HG02943 (cell line): ENCODE data around the gene TSHZ3.

Experiments used
- ATAC-seq: cut with Tn5 transposase; IDR thresholded peaks from one replicate; pipeline ENCODE4 v1.9.1; 2021; ENCODE audit warnings: mild to moderate bottlenecking, low read depth, moderate library complexity; ENCODE audit not compliant: unreplicated experiment

TSHZ3 gene, protein sequence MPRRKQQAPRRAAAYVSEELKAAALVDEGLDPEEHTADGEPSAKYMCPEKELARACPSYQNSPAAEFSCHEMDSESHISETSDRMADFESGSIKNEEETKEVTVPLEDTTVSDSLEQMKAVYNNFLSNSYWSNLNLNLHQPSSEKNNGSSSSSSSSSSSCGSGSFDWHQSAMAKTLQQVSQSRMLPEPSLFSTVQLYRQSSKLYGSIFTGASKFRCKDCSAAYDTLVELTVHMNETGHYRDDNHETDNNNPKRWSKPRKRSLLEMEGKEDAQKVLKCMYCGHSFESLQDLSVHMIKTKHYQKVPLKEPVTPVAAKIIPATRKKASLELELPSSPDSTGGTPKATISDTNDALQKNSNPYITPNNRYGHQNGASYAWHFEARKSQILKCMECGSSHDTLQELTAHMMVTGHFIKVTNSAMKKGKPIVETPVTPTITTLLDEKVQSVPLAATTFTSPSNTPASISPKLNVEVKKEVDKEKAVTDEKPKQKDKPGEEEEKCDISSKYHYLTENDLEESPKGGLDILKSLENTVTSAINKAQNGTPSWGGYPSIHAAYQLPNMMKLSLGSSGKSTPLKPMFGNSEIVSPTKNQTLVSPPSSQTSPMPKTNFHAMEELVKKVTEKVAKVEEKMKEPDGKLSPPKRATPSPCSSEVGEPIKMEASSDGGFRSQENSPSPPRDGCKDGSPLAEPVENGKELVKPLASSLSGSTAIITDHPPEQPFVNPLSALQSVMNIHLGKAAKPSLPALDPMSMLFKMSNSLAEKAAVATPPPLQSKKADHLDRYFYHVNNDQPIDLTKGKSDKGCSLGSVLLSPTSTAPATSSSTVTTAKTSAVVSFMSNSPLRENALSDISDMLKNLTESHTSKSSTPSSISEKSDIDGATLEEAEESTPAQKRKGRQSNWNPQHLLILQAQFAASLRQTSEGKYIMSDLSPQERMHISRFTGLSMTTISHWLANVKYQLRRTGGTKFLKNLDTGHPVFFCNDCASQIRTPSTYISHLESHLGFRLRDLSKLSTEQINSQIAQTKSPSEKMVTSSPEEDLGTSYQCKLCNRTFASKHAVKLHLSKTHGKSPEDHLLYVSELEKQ

DNA sequence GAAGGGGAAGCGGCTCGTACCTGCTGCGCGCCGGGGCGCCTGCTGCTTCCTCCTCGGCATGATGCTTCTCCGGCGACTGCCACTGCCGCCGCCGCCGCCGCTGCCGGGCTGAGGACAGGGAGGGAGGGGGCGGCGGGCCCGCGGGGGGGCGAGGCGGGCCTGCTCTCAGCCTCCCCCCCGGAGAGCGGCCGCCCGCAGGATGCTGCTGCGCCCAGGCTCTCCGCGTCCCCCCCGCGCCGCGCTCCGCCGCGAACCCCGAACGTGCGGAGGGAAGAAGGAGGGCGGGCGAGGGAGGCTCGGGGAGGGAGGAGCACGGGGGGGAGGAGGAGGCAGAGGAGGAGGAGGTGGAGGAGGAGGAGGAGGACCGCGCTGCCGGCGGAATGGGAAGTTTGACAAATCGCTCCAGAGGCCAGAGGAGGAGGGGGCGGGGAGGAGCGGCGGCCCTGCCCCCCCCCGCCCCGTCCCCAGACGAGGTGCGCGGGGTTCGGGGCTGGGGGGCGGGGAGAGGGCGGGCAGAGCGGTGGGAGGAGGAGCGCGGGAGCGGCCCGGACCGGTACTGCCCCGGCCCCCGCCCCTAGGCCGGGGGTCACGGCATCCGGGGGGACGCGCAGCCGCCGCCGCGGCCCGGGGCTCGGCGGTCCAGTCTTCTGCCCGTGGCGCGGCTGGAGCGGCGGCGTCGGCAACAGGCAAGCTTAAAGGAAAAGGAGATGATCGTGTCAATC lies at the start of gene TSHZ3:
Gene TSHZ3 (minus strand): TSS at position 277 of the 722 bp plus-strand sequence. CDS start 217 bp downstream, at position 60.
- no peak for ATAC-seq

DNA sequence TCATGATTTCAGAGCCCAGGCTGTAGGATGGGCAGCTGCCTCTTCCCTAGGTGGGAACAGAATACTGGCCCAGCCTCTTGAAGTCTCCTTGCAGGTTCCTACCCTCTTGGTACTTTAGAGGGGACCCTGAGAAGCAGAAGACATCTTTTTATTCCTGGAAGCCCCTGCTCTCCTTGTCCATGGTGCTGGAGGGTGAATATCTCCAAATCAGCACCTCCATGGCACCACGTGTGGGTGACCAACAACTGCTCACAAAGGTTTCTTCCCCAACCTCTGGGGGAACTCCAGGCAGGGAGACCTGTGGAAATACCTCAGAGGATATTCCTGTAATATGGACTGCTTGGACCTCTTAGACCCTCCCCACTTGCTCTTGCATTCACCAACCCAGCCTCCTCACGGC lies 48.1 kb upstream of the TSHZ3 start:
- ATAC-seq, result no peak

DNA sequence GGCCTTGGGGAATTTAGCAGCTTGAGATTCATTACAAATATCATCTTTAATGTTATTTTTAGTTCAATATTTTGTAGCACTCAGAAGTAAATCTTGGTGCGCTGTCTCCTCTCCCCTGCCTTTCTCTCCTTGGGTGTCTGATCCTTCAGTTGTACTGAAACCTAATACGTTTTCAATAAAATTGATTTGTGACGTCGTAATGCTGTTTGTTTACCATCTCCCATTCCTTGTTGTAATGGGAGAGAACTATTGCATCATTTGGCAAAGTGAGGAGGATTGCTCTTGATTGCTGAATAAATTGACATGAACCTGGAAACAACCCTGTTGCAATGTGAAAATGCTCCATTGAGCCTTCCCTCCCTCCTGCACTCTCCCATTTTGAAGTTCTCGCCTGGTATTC lies 43.2 kb upstream of the TSHZ3 start:
- no peak for ATAC-seq

DNA sequence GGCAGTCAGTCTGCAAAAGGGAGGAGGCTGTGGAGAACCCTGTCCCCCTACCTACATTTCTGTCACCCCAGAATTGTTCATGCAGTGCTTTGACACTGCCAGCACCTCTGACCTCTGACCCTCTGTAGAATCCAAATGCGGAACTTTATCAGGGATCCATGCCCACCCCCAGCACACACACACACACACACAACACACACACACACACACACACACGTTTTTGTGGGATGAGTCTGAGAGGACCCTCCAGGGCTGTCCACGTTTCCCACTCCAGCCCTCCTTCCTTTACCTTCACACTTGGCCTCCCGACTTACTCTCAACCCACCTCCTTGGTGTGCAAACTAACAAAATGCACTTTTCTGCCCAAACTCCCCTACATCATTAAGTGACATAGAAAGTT lies 42.3 kb upstream of the TSHZ3 start:
- no peak for ATAC-seq

DNA sequence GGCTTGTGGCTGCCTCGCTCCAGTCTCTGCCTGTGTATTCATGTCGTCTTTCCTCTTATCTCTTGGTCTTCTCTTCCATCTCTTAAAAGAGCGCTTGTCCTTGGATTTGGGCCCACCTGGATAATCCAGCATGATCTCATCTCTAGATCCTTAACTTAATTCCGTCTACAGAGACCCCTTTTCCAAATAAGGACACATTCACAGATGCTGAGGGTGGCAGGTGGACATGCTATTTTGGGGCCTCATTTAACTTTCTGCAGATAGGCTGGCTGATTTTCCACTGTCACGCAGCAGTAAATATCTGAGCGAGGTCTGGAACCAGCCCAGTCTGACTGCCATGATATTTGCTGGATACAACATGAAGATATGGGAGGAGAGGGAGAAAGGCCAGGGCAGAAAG lies 41.5 kb upstream of the TSHZ3 start:
- no peak for ATAC-seq

DNA sequence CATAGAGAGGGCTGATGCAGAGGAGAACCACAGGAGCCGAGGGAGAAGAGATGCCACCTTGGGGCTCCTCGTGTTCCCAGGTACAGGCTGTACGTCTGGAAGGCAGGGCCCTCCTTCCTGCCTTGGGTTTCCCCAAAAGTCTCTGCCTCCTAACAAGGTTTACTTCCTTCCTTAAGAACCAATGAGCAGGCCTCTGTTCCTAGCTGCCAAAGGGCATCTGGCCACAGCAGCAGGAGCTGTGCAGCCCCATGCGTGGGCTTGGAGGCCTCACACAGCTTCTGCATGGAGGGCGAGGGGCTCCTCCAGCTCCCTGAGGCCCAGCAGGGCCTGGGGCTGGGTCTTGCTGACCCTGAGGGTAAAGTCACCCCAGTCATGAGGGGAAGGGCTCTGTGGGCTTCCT lies 40.6 kb upstream of the TSHZ3 start:
- ATAC-seq, result no peak

DNA sequence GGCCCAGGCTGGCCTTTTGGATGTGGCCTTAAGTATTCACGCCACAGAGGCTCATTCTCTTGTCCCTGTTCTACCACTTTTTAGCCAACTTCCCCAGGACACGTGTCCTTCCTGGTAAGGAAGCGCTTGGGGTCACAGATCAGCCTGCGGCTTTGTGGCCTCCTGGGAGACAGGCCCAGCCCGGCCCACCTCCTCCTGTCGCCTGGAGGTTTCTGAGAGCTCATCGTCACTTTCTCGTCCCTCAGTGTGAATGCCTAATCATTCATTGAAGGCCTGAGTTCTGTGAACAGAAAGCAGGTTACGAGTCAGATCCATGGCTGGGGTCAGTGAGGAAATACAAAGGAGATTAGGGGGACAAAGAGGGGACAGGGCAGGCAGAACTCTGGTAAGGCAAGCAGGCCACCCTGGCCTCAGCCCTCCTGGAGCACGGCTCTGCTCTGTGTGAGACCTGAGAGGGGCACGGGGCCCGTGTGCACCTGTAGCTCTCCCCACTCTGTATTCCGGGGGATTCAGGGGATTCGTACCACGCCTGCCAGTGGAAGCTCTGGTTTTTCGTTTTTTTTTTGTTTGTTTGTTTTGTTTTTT lies 38.6 kb upstream of the TSHZ3 start:
- no peak for ATAC-seq

DNA sequence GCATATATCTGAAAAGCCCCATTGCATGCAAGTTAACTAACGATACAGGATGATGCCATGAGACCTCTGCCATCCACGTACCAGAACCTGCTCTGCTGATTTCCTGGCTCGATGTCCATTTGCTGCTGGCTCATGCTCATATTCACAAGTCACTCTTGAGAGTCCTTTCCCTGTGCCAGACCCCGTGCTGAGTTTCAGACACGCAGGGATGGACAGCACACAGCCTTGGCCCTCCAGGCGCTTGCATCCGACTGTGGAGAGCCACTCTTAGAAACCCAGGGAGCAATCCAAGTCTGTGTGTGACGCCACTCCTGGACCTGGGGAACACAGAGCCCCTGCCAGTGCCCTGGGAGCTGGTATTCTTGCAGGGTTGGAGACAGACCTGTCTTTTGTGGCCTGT lies 37.6 kb upstream of the TSHZ3 start:
- ATAC-seq, result no peak

DNA sequence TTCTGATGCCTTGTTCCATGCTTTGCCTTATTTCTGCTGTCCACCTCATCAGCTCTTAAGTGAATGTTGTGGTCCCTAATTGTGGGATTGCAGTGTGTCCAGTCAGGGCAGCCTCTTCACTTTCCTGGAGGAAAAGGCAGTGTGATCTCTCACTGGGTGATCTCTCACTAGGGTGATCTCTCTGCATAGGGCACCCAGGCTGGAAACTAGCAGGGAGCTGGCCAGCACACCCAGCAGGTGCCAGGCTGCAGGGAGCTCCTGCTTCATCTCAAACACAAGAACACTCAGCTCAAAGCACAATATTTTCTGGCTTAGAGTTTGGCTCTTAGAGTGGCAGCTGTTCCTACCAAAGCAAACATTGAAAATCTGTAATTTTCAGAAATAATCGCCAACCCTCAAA lies 36.5 kb upstream of the TSHZ3 start:
- no peak for ATAC-seq

DNA sequence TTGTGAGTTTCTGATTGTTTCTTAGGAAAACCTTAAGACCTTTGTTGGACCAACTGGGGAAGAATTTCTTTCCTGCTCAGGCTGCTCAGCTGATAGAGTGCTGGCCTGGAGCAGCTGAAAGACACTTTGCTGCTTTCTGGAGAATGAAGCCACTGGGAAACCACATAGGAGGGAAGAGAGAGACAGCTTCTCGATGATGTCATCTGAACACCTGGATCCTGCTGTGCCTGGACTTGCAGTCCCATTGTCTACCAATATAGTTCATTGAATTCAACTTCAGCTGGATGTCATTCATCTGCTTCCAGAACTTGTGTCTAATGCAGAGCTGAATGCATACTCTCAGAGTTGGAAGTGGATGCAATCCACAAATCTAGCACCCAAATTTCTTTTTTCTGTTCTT lies 34.3 kb upstream of the TSHZ3 start:
- no peak for ATAC-seq

DNA sequence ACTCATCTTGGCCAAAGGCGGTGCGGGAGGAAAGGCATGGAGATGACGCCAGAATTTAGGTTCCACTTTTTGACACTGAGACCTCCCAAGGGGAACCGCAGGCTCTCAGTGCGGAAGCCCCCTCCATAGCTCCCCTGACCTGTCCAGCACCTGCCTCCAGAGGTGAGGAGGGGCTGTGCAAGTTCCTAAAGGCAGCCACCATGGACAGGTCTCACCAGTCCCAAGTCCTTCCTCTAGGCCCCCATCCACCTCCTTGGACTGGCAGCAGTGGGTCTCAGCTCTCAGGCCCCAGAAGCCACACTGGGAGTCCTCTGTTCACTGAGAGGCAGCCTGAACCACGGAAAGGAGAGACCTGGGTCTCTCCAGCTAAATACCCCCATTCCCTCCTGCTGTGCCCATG lies 31.6 kb upstream of the TSHZ3 start:
- ATAC-seq, result no peak

DNA sequence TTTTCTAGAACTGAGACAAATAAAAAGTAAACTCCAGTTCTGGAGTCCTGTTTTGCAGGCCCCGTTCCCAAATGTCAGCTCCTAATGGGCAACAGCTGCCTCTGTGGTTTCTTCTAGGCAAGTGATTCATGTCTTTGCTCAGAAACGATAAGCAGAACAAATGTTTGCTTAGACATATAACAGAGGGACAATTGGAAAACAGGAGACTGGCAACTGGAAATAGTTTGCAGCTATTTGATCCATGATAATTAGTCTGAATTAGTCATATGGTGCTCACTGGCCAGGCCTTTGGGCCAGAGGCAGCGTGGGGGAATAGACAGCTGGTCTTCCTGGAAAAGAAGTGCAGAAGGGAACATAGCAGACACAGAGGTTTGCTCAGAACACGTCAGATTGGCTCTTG lies 29.2 kb upstream of the TSHZ3 start:
- ATAC-seq, result no peak

DNA sequence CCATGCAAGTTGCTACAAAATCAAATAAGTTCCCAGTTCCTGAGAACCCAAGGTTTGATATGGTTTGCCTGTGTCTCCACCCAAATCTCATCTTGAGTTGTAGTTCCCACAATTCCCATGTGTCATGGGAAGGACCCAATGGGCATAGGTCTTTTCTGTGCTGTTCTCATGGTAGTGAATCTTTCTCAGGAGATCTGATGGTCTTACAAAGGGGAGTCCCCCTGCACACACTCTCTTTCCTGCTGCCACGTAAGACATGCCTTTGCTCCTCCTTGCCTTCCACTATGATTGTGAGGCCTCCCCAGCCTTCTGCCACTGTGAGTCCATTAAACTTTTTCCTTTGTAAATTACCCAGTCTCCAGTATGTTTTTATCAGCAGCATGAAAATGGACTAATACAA lies 28.5 kb upstream of the TSHZ3 start:
- no peak for ATAC-seq

DNA sequence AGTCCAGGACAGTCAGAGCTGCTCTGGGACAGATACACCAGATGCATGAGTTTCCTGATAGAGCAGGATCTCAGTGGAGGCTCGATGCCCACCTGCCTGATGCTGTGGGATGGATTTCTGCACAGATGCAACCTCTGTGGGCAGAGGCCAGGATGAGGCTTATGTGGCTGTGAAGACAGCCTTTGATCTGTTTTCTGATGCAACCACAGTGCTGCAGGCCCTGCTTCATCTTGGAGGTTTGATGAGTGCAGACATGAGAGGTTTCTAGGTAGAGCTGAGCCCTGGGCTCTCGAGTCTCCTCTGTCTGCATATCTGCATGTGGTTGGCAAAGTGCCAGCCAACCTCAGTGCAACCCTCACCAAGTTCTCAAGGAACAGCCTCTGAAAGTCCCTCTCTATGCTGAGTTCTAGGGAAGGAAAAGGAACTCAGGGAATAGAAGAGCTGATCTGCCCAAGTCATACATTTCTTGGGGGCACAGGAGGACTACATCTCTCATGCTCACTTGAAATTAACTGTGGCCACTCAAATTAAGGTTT lies 23.1 kb upstream of the TSHZ3 start:
- no peak for ATAC-seq

DNA sequence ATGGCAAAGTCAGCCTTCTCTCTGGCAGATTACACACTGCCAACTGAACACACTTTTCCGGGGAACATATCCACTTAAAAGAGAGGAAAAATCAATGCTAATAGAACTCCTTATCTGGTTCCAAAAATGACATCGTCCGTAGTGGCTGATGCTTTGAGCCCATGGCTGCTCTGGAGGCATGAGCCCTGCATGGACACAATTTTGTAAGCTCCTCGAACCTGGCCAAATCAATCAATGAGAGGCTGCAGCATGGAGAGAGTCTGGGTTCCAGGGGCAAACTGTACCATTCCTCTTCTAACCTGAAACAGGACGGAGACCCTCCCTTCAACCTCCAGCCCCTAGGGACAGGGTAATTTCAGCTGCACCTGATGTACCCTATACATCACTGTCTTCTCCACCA lies 21.0 kb upstream of the TSHZ3 start:
- ATAC-seq, result no peak

DNA sequence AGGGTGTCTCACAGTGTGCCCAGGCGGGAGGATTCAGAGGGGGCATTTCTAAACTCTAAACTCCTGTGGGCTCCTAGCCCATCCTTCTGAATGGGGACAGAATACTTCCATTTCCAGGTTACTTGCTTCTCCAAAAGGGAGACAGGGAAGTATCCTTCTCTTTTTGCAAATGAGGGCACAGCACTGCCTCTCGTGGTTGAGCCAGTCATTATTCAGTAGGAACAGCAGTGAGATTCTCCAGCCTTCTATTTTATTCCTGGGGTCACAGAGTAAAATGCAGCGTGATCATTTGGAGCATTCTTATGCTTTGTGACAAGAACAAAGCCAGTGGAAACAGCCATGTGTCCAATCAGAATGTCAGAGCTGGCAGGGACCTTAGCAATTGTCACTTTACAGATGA lies 15.7 kb upstream of the TSHZ3 start:
- ATAC-seq, result no peak

DNA sequence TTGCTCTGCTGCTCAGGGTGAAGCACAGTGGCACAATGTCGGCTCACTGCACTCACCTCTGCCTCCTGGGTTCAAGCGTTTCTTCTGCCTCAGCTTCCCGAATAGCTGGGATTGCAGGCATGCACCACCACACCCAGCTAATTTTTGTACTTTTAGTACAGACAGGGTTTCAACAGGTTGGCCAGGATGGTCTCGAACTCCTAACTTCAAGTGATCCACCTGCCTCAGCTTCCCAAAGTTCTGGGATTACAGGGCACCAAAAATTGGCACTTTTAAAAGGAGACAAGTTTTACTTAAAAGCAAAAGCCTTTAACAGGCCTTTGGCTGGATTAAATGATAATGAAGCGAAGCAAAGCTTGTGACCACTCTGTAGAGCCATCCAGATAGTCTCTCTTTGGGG lies 12.5 kb upstream of the TSHZ3 start:
- no peak for ATAC-seq

DNA sequence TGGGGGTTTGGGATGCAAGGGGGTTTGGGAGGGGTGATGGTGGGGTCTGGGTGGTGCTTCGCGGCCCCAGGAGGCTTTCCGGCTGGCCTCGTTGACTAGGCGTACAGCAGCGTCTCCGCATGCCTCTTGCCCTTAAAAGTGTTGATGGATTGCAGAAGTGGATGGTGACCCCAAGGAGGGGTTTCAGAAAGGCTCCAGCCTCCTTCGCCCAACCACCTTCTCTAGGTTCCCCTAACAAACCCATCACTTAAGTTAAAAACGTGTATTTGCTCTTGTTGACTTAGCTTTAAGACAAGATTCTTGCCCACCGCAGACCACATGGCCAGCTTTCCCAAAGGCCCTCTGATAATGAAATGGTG lies 8.1 kb upstream of the TSHZ3 start:
- ATAC-seq, result no peak

DNA sequence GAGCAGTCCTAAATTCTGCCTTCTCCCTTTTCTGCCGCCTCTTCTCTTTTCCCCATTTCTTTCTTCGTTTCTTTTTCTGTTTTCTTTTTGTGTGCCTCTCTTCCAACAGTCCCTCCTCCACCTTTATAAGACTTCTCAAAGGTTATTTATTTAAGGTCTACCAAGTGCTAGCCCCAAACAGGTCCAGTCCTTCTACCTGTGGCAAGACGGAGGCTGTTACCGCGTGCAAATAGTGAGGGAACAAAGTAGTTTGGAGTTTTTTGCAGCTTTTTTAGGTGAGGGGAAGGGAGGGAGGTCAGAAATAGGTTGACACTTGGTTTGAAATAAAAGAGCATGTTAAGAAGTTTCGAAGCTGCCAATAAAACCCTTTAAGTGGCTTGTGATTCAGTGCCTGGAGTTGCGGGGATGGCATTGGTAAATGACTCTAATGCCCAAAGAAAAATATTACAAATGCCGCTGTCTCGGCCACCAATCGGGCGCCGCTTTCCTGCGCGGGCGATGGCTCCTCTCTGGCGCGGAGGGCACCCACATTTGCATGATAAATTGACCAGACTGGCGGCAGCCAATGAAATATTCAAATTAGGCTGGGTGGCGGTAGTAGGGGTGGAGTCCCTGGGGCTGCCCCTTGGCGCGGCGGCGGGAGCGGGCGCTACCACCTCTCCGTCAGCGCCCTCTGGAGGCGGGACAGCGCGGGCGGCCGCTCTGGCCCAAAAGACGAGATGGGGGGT lies 7.5 kb upstream of the TSHZ3 start:
- no peak for ATAC-seq
